DOHH2 (cell line): ENCODE measurements around the gene HKDC1.

Experiments
- EZH2phosphoT487 ChIP-seq: fragments of 200-600 bp; sonication (generic); IDR thresholded peaks from 2 replicates; pipeline ENCODE4 v1.6.1; 2017; ENCODE audit warnings: borderline replicate concordance, mild to moderate bottlenecking, antibody characterized with exemption, low read length, moderate library complexity, mixed read lengths
- TF ChIP-seq, protein P1 (sequence below): fragments of 200-600 bp; sonication (generic); IDR thresholded peaks from one replicate; pipeline ENCODE4 v1.5.1; 2014; ENCODE audit warnings: antibody characterized with exemption, mild to moderate bottlenecking, low read depth, low read length; ENCODE audit not compliant: poor library complexity, severe bottlenecking

DNA sequence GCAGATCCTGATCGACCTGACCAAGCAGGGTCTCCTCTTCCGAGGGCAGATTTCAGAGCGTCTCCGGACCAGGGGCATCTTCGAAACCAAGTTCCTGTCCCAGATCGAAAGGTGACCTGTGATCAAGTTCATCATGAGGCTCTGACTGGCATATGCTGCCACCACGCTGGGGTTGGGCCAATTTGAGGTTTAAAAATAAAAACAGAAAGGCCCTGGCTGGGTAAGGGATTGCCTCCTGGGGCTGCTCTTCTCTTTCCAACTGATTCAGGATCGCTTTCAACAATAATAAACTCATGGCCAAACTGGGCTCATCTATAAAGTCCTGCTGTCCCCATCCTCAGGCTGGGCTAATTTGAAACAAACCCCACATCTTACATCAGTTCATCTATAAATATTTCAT is 41.1 kb downstream of the HKDC1 start:
- TF ChIP-seq, protein P1, sequence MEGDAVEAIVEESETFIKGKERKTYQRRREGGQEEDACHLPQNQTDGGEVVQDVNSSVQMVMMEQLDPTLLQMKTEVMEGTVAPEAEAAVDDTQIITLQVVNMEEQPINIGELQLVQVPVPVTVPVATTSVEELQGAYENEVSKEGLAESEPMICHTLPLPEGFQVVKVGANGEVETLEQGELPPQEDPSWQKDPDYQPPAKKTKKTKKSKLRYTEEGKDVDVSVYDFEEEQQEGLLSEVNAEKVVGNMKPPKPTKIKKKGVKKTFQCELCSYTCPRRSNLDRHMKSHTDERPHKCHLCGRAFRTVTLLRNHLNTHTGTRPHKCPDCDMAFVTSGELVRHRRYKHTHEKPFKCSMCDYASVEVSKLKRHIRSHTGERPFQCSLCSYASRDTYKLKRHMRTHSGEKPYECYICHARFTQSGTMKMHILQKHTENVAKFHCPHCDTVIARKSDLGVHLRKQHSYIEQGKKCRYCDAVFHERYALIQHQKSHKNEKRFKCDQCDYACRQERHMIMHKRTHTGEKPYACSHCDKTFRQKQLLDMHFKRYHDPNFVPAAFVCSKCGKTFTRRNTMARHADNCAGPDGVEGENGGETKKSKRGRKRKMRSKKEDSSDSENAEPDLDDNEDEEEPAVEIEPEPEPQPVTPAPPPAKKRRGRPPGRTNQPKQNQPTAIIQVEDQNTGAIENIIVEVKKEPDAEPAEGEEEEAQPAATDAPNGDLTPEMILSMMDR, result no peak
- no peak for TF ChIP-seq EZH2phosphoT487
